OCI-LY3 (cell line): ENCODE measurements around the gene R3HDM4.

Experiments
- EZH2phosphoT487 ChIP-seq: fragments of 200-600 bp; shearing (Covaris generic); IDR thresholded peaks from 2 replicates; pipeline ENCODE4 v1.6.1; 2018; ENCODE audit warnings: antibody characterized with exemption, mixed run types, low read depth
- TF ChIP-seq, protein P1 (sequence below): fragments of 200-600, 300-600 bp; sonication (generic); IDR thresholded peaks from 2 replicates; pipeline ENCODE4 v1.5.1; 2014; ENCODE audit warnings: antibody characterized with exemption, low read length, low read depth

DNA sequence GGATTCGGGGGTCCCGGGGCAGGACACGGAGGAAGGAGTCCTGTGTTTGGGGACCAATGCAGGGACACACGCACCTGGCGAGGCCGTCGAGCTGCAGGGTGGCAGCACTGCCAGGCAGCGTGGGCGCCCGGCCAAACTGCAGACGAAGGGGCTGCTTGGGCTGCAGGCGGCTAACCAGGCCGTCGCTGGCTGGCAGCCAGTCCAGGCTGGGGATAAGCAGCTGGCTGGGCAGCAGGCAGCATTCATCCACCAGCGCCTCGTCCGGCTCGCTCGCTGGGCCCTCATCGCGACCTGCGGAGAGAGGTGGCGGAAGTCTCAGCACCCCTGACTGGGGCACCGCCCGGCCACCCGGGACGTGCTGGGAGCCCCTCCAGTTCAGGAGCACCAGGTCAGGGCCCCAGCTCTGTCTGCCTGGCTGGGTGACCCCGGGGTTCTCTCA, 42.0 kb downstream of the R3HDM4 start:
- TF ChIP-seq, protein P1, sequence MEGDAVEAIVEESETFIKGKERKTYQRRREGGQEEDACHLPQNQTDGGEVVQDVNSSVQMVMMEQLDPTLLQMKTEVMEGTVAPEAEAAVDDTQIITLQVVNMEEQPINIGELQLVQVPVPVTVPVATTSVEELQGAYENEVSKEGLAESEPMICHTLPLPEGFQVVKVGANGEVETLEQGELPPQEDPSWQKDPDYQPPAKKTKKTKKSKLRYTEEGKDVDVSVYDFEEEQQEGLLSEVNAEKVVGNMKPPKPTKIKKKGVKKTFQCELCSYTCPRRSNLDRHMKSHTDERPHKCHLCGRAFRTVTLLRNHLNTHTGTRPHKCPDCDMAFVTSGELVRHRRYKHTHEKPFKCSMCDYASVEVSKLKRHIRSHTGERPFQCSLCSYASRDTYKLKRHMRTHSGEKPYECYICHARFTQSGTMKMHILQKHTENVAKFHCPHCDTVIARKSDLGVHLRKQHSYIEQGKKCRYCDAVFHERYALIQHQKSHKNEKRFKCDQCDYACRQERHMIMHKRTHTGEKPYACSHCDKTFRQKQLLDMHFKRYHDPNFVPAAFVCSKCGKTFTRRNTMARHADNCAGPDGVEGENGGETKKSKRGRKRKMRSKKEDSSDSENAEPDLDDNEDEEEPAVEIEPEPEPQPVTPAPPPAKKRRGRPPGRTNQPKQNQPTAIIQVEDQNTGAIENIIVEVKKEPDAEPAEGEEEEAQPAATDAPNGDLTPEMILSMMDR = no peak
- no peak for TF ChIP-seq EZH2phosphoT487
